Retina (tissue), 1 donor: ENCODE results near the gene CEP192.

ENCODE experiments used
- DNase-seq: peaks from one replicate; pipeline ENCODE4 v3.0.0-alpha.2; 2016

CEP192 gene

GRCh38 chr18:13107074-13107473 is 115.9 kb downstream of the CEP192 start:
- no peak for DNase-seq

- no peak for DNase-seq
Observed at GRCh38 chr18:13108330-13108729, 117.2 kb downstream of the CEP192 start.

- DNase-seq = no peak
Observed at GRCh38 chr18:13110559-13110958, 119.4 kb downstream of the CEP192 start.

- DNase-seq = peak; percentile 79
Observed at GRCh38 chr18:13112982-13113381, 121.8 kb downstream of the CEP192 start.

GRCh38 chr18:13120255-13120654 is 129.1 kb downstream of the CEP192 start:
- no peak for DNase-seq

- DNase-seq = no peak
Observed at GRCh38 chr18:13120983-13121441, 129.8 kb downstream of the CEP192 start.

- no peak for DNase-seq
Observed at GRCh38 chr18:13124411-13124810, 133.2 kb downstream of the CEP192 start.

- no peak for DNase-seq
Observed at GRCh38 chr18:13125191-13125590, 134.0 kb downstream of the CEP192 start.

- DNase-seq = no peak
Observed at GRCh38 chr18:13126966-13127598, 135.9 kb downstream of the CEP192 start.

- no peak for DNase-seq
Observed at GRCh38 chr18:13131283-13131682, 140.1 kb downstream of the CEP192 start.

GRCh38 chr18:13134551-13135401 is 143.6 kb downstream of the CEP192 start:
- DNase-seq = no peak

- peak; percentile 86 for DNase-seq
Observed at GRCh38 chr18:13136056-13136903, 145.1 kb downstream of the CEP192 start.

GRCh38 chr18:13136904-13137669 is 145.9 kb downstream of the CEP192 start:
- DNase-seq = peak; percentile 88

GRCh38 chr18:13137670-13138419 is 146.7 kb downstream of the CEP192 start:
- DNase-seq = no peak

GRCh38 chr18:13138420-13139139 is 147.4 kb downstream of the CEP192 start:
- DNase-seq = no peak

- no peak for DNase-seq
Observed at GRCh38 chr18:13139885-13140450, 148.8 kb downstream of the CEP192 start.

GRCh38 chr18:13141209-13141608 is 150.0 kb downstream of the CEP192 start:
- no peak for DNase-seq

- DNase-seq = no peak
Observed at GRCh38 chr18:13145636-13146190, 154.6 kb downstream of the CEP192 start.

GRCh38 chr18:13147130-13147529 is 156.0 kb downstream of the CEP192 start:
- DNase-seq = no peak

- DNase-seq = no peak
Observed at GRCh38 chr18:13151656-13152055, 160.5 kb downstream of the CEP192 start.
